Measurements from ENCODE around the gene PKD1L1.
A peak's percentile ranks its signal among the peaks of the same experiment; 100 is the strongest.
"Not testable (repeated sequence)": the region's sequence is repeated elsewhere in the genome, so short reads cannot be mapped to it uniquely, and the experiment has no call there.

The PKD1L1 gene

GRCh38 chr7:47948141-47948790 is at the start of gene PKD1L1:
Gene PKD1L1, minus strand, starts transcription at chr7:47948466. Its CDS starts 26 bp downstream, at chr7:47948440.
- DNase-seq (ENCODE audit: low read depth, low spot score): no peak

GRCh38 chr7:47992446-47992845 is 44.2 kb upstream of the PKD1L1 start:
- DNase-seq (ENCODE audit: low read depth, low spot score): no peak

GRCh38 chr7:47991741-47992311 is 43.6 kb upstream of the PKD1L1 start:
- peak; percentile 72 for DNase-seq (ENCODE audit: low read depth, low spot score)

GRCh38 chr7:47991270-47991669 is 43.0 kb upstream of the PKD1L1 start:
- no peak for DNase-seq (ENCODE audit: low read depth, low spot score)

GRCh38 chr7:47990592-47990991 is 42.3 kb upstream of the PKD1L1 start:
- DNase-seq (ENCODE audit: low read depth, low spot score): no peak

- DNase-seq (ENCODE audit: low read depth, low spot score): not testable (repeated sequence)
Measured at GRCh38 chr7:47989607-47990400, 41.5 kb upstream of the PKD1L1 start.

- DNase-seq (ENCODE audit: low read depth, low spot score): no peak
Measured at GRCh38 chr7:47988496-47989386, 40.5 kb upstream of the PKD1L1 start.

GRCh38 chr7:47982610-47983009 is 34.3 kb upstream of the PKD1L1 start:
- DNase-seq (ENCODE audit: low read depth, low spot score): no peak

GRCh38 chr7:47980648-47981047 is 32.4 kb upstream of the PKD1L1 start:
- DNase-seq (ENCODE audit: low read depth, low spot score): not testable (repeated sequence)

- no peak for DNase-seq (ENCODE audit: low read depth, low spot score)
Measured at GRCh38 chr7:47979832-47980181, 31.5 kb upstream of the PKD1L1 start.

- DNase-seq (ENCODE audit: low read depth, low spot score): peak; percentile 85
Measured at GRCh38 chr7:47979145-47979831, 31.0 kb upstream of the PKD1L1 start, which contains the start of gene HUS1. Gene HUS1, minus strand, starts transcription at chr7:47979615. Its CDS starts 96 bp downstream, at chr7:47979519.

- DNase-seq (ENCODE audit: low read depth, low spot score): no peak
Measured at GRCh38 chr7:47978790-47979144, 30.5 kb upstream of the PKD1L1 start.

- DNase-seq (ENCODE audit: low read depth, low spot score): no peak
Measured at GRCh38 chr7:47973739-47974138, 25.5 kb upstream of the PKD1L1 start.

- DNase-seq (ENCODE audit: low read depth, low spot score): no peak
Measured at GRCh38 chr7:47970761-47971160, 22.5 kb upstream of the PKD1L1 start.

GRCh38 chr7:47968847-47969774 is 20.8 kb upstream of the PKD1L1 start:
- peak; percentile 11 for DNase-seq (ENCODE audit: low read depth, low spot score)

- no peak for DNase-seq (ENCODE audit: low read depth, low spot score)
Measured at GRCh38 chr7:47967708-47968107, 19.4 kb upstream of the PKD1L1 start.

- DNase-seq (ENCODE audit: low read depth, low spot score): no peak
Measured at GRCh38 chr7:47967123-47967522, 18.9 kb upstream of the PKD1L1 start.

GRCh38 chr7:47965456-47965855 is 17.2 kb upstream of the PKD1L1 start:
- no peak for DNase-seq (ENCODE audit: low read depth, low spot score)

GRCh38 chr7:47962262-47962661 is 14.0 kb upstream of the PKD1L1 start:
- no peak for DNase-seq (ENCODE audit: low read depth, low spot score)

- no peak for DNase-seq (ENCODE audit: low read depth, low spot score)
Measured at GRCh38 chr7:47957156-47957555, 8.9 kb upstream of the PKD1L1 start.
